Fibroblast of skin of right biceps (primary cell): ENCODE results near the gene TCL1A.
"Not testable (repeated sequence)": the region's sequence is repeated elsewhere in the genome, so short reads cannot be mapped to it uniquely, and the experiment has no call there.

Source experiments
- DNase-seq: peaks from one replicate; pipeline ENCODE4 v3.0.0-alpha.2; 2013

Gene TCL1A

GRCh38 chr14:95713596-95714371 lies at the start of gene TCL1A:
Gene TCL1A (minus strand): TSS chr14:95714125. CDS start chr14:95714066, 59 bp downstream.
- no peak for DNase-seq

- DNase-seq: not testable (repeated sequence)
Observed at GRCh38 chr14:95763032-95763431, 49.1 kb upstream of the TCL1A start.

- no peak for DNase-seq
Observed at GRCh38 chr14:95761436-95761835, 47.5 kb upstream of the TCL1A start.

- DNase-seq: no peak
Observed at GRCh38 chr14:95760596-95760995, 46.7 kb upstream of the TCL1A start.

GRCh38 chr14:95759941-95760340 lies 46.0 kb upstream of the TCL1A start:
- no peak for DNase-seq

- DNase-seq: no peak
Observed at GRCh38 chr14:95758331-95758730, 44.4 kb upstream of the TCL1A start.

- DNase-seq: no peak
Observed at GRCh38 chr14:95756751-95757150, 42.8 kb upstream of the TCL1A start.

GRCh38 chr14:95756127-95756526 lies 42.2 kb upstream of the TCL1A start:
- DNase-seq: no peak

- no peak for DNase-seq
Observed at GRCh38 chr14:95741781-95742180, 27.9 kb upstream of the TCL1A start.

GRCh38 chr14:95741038-95741490 lies 27.1 kb upstream of the TCL1A start:
- DNase-seq: no peak

- no peak for DNase-seq
Observed at GRCh38 chr14:95739356-95739755, 25.4 kb upstream of the TCL1A start.

- DNase-seq: no peak
Observed at GRCh38 chr14:95733212-95733611, 19.3 kb upstream of the TCL1A start.

GRCh38 chr14:95730126-95730525 lies 16.2 kb upstream of the TCL1A start:
- no peak for DNase-seq

- not testable (repeated sequence) for DNase-seq
Observed at GRCh38 chr14:95729402-95730028, 15.6 kb upstream of the TCL1A start.

GRCh38 chr14:95727056-95727700 lies 13.3 kb upstream of the TCL1A start:
- no peak for DNase-seq

GRCh38 chr14:95725685-95726336 lies 11.9 kb upstream of the TCL1A start:
- no peak for DNase-seq

- no peak for DNase-seq
Observed at GRCh38 chr14:95722525-95723190, 8.7 kb upstream of the TCL1A start.

GRCh38 chr14:95712398-95712797 lies 1.5 kb downstream of the TCL1A start:
- DNase-seq: no peak

GRCh38 chr14:95711476-95712176 lies 2.3 kb downstream of the TCL1A start:
- DNase-seq: no peak

- no peak for DNase-seq
Observed at GRCh38 chr14:95710106-95710505, 3.8 kb downstream of the TCL1A start.

GRCh38 chr14:95707327-95707726 lies 6.6 kb downstream of the TCL1A start:
- DNase-seq: no peak

GRCh38 chr14:95705518-95705917 lies 8.4 kb downstream of the TCL1A start:
- DNase-seq: no peak
